ENCODE results near the gene TOMM34. TPM values are rescaled to one million over a fixed set of nuclear protein-coding genes. Genes with fewer than 3 reads are reported as not detected.

TOMM34 gene
- total RNA-seq, 1 experiment from 2014 or later, result 61.1 TPM

DNA sequence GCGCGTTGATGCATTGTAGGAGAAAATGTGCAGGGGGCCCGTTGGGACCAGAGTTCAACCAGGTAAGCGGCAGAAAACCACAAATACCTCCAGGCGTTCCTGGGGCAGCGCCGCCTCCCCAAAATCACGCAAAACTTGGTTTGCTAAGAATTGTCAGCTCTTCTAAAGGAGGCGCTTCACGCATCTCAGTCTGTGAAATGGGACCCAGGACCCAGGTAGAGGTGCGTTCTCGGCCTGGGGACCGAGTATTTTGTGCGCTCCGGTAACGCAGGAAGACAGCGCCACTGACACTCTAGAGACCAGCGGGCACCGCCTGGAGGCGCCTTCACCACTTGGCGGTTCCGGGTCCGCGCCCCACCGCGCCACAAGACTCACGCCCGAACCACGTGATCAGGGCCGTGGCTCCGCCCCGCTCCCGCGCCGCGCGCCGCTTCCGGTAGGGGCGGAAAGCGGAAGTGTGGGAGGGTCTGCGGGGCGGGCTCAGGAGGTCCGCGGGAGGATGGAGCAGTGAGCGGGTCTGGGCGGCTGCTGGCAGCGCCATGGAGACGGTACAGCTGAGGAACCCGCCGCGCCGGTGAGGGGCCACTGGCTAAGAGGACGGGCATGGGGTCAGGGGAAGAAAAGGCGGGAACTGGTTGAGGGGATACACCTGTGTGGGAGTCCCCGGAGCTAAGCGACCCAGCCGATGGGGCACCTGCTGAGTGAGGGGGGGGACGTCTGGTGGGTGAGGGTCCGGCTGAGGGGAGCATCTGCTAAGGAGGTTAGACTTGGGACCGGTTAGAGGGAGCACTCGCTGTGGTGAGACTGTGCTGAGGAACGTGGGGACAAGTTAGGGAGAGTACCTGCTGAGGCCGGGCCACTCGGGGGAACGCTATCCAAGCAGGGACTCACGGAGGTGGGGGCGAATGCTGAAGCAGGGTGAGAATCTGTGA, 6.1 kb upstream of the TOMM34 start, which contains the start of gene STK4:
Gene STK4 (plus strand): TSS at position 483 of the 932 bp plus-strand sequence. CDS start 57 bp downstream, at position 540.
- TF ChIP-seq CTCF (IDR thresholded peaks at IDR 0.05; ENCODE audit: unreplicated experiment), result peak; percentile 55
- Mint-ChIP-seq H3K4me1 (ENCODE audit: low read depth, unreplicated experiment) (peaks cover 63% of the 10 kb centered on the region), H3K27ac (ENCODE audit: unreplicated experiment) (peak within 1 kb of the TSS; percentile 88), H3K27me3 (ENCODE audit: unreplicated experiment) (no peaks in the 10 kb centered on the region), H3K9me3 (ENCODE audit: low read depth, unreplicated experiment) (no peaks in the 10 kb centered on the region), H3K36me3 (ENCODE audit: insufficient read depth, unreplicated experiment) (peaks cover 25% of the 10 kb centered on the region), H3K4me3 (ENCODE audit: low read depth, unreplicated experiment) (peak within 1 kb of the TSS; percentile 98)
- intact Hi-C loops (cut with micrococcal nuclease; ENCODE audit: unreplicated experiment), result no loop called here
- peak; percentile 98 for DNase-seq
- TSS peak; percentile 94 for BruUV-seq (replicated peaks)
- CTCF ChIA-PET, result interaction anchor here (0.6 kb wide), 1 partner anchor 1216 kb away, joined by 3 read pairs; no protein-coding TSS in a partner anchor

- Mint-ChIP-seq H3K4me1 (ENCODE audit: low read depth, unreplicated experiment) (peaks cover 70% of the 10 kb centered on the region), H3K9me3 (ENCODE audit: low read depth, unreplicated experiment) (no peaks in the 10 kb centered on the region), H3K36me3 (ENCODE audit: insufficient read depth, unreplicated experiment) (peaks cover 28% of the 10 kb centered on the region), H3K4me3 (ENCODE audit: low read depth, unreplicated experiment) (peak overlapping the region; percentile 98), H3K27me3 (ENCODE audit: unreplicated experiment) (no peaks in the 10 kb centered on the region), H3K27ac (ENCODE audit: unreplicated experiment) (peak overlapping the region; percentile 88)
- no TSS peak for BruUV-seq (replicated peaks)
- intact Hi-C loops (cut with micrococcal nuclease; ENCODE audit: unreplicated experiment), result no loop called here
- TF ChIP-seq CTCF (IDR thresholded peaks at IDR 0.05; ENCODE audit: unreplicated experiment), result no peak
- DNase-seq, result no peak
- CTCF ChIA-PET, result interaction anchor here (0.6 kb wide), 2 partner anchors 245 to 1216 kb away, joined by 3 read pairs; no protein-coding TSS in a partner anchor
These were observed 5.4 kb upstream of the TOMM34 start for GRCh38 chr20:44965651-44966029.

DNA sequence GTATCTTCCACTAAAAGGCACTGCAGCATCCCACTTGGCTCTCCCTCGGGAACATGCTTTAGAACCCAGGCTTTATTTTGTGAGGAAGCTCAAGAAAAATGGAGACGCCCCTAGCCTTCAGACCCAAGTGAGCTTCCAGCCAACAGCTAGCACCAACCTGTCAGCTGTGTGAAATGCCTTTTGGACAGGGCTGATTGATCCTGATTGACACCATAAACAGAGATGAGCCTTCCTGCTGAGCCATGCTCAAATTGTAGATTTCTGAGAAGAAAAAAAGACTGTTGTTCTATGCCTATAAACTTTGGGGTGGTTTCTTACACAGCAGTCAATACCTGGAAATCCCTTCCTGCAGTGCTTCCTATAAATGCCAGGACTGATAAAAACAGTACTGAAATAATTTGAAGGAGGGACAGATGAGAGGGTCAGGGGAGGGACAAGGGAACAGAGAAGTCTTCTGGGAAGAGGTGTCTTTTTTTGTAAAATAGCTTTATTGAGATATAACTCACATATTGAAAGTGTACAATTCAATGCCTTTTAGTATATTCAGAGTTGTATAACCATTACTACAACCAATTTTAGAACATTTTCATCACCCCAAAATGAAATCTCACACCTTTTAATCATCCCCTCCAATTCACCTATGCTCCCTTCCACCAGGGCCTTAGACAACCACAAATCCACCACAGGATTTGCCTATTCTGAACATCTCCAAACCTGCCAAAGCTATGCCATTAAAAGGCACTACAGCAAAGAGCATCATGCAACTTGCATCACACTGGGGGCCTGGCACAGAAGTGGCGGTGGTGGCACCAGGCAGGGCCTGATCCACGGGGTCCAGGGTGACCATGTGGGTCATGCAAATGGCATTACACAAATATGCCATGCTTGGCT, 3.4 kb upstream of the TOMM34 start:
- Mint-ChIP-seq H3K36me3 (ENCODE audit: insufficient read depth, unreplicated experiment) (peaks cover 48% of the 10 kb centered on the region), H3K4me1 (ENCODE audit: low read depth, unreplicated experiment) (peaks cover 61% of the 10 kb centered on the region), H3K27ac (ENCODE audit: unreplicated experiment) (no peak overlapping the region), H3K4me3 (ENCODE audit: low read depth, unreplicated experiment) (no peak overlapping the region), H3K9me3 (ENCODE audit: low read depth, unreplicated experiment) (no peaks in the 10 kb centered on the region), H3K27me3 (ENCODE audit: unreplicated experiment) (no peaks in the 10 kb centered on the region)
- DNase-seq, result no peak
- no TSS peak for BruUV-seq (replicated peaks)
- no peak for TF ChIP-seq CTCF (IDR thresholded peaks at IDR 0.05; ENCODE audit: unreplicated experiment)
- CTCF ChIA-PET, result no interaction called here
- intact Hi-C loops (cut with micrococcal nuclease; ENCODE audit: unreplicated experiment), result no loop called here

GRCh38 chr20:44962483-44962882, 2.3 kb upstream of the TOMM34 start:
- BruUV-seq (replicated peaks), result no TSS peak
- no peaks in the 10 kb centered on the region for H3K9me3 Mint-ChIP-seq (ENCODE audit: low read depth, unreplicated experiment)
- H3K27ac Mint-ChIP-seq (ENCODE audit: unreplicated experiment), result no peak overlapping the region
- no peak overlapping the region for H3K4me3 Mint-ChIP-seq (ENCODE audit: low read depth, unreplicated experiment)
- no peak for DNase-seq
- no peaks in the 10 kb centered on the region for H3K27me3 Mint-ChIP-seq (ENCODE audit: unreplicated experiment)
- peaks cover 54% of the 10 kb centered on the region for H3K36me3 Mint-ChIP-seq (ENCODE audit: insufficient read depth, unreplicated experiment)
- no peak for TF ChIP-seq CTCF (IDR thresholded peaks at IDR 0.05; ENCODE audit: unreplicated experiment)
- CTCF ChIA-PET, result interaction anchor here (0.7 kb wide), 1 partner anchor 41 kb away, joined by 4 read pairs; no protein-coding TSS in a partner anchor
- intact Hi-C loops (cut with micrococcal nuclease; ENCODE audit: unreplicated experiment), result no loop called here
- peaks cover 55% of the 10 kb centered on the region for H3K4me1 Mint-ChIP-seq (ENCODE audit: low read depth, unreplicated experiment)
